GM23338 (cell line): ENCODE results near the gene AGFG2. TPM values are rescaled to one million over a fixed set of nuclear protein-coding genes. Genes with fewer than 3 reads are reported as not detected.

Experiments
- ATAC-seq: fragments of 200-7000 bp; cut with Tn5 transposase; 3 replicates; pipeline ENCODE4 v1.9.1; 2020
- DNase-seq: peaks from one replicate; pipeline ENCODE4 v3.0.0-alpha.2; 2015; ENCODE audit warnings: low spot score
- H2AFZ ChIP-seq: fragments of 200-600 bp; sonication (generic); 2 replicates; pipeline ENCODE4 v1.8.0; 2016; ENCODE audit warnings: antibody characterized with exemption, mild to moderate bottlenecking, moderate library complexity
- H3F3A ChIP-seq: fragments of 200-600 bp; sonication (generic); replicated peaks from 2 replicates; pipeline ENCODE4 v1.8.0; 2017; ENCODE audit warnings: antibody characterized with exemption, mixed run types, low read depth
- H3K27ac ChIP-seq: fragments of 200-600 bp; sonication (generic); 2 replicates; pipeline ENCODE4 v1.6.1; 2016; ENCODE audit warnings: low read depth
- H3K27me3 ChIP-seq: fragments of 200-600 bp; sonication (generic); 2 replicates; pipeline ENCODE4 v1.8.0; 2016; ENCODE audit warnings: mild to moderate bottlenecking, mixed run types, moderate library complexity; ENCODE audit not compliant: insufficient read depth
- H3K36me3 ChIP-seq: fragments of 200-600 bp; sonication (generic); 2 replicates; pipeline ENCODE4 v1.8.0; 2016; ENCODE audit warnings: mild to moderate bottlenecking; ENCODE audit not compliant: insufficient read depth
- H3K4me1 ChIP-seq: fragments of 200-600 bp; sonication (generic); 2 replicates; pipeline ENCODE4 v1.8.0; 2016; ENCODE audit warnings: mild to moderate bottlenecking, moderate library complexity; ENCODE audit not compliant: insufficient read depth
- H3K4me2 ChIP-seq: fragments of 200-600 bp; sonication (generic); 2 replicates; pipeline ENCODE4 v1.7.1; 2017; ENCODE audit warnings: mixed run types
- H3K4me3 ChIP-seq: fragments of 200-600 bp; sonication (generic); 2 replicates; pipeline ENCODE4 v1.6.1; 2016; ENCODE audit warnings: mixed run types
- H3K79me2 ChIP-seq: fragments of 200-600 bp; sonication (generic); replicated peaks from 2 replicates; pipeline ENCODE4 v1.8.0; 2017; ENCODE audit warnings: mild to moderate bottlenecking; ENCODE audit not compliant: insufficient read depth
- H3K9me2 ChIP-seq: fragments of 200-600 bp; sonication (generic); 2 replicates; pipeline ENCODE4 v1.8.0; 2017; ENCODE audit not compliant: insufficient read depth
- H4K20me1 ChIP-seq: fragments of 200-600 bp; sonication (generic); replicated peaks from 2 replicates; pipeline ENCODE4 v1.8.0; 2017; ENCODE audit warnings: mild to moderate bottlenecking; ENCODE audit not compliant: insufficient read depth
- H3K27ac Mint-ChIP-seq: 2 replicates; pipeline ENCODE4 v1.8.0; 2020; ENCODE audit warnings: inconsistent platforms, mild to moderate bottlenecking, moderate library complexity, mixed read lengths
- H3K27me3 Mint-ChIP-seq: 3 replicates; pipeline ENCODE4 v1.8.0; 2022; ENCODE audit warnings: low read depth, mild to moderate bottlenecking, moderate library complexity, mixed read lengths, inconsistent platforms; ENCODE audit not compliant: insufficient read depth, poor library complexity
- H3K36me3 Mint-ChIP-seq: 3 replicates; pipeline ENCODE4 v1.8.0; 2021; ENCODE audit warnings: low read depth, mild to moderate bottlenecking, inconsistent platforms, moderate library complexity, mixed read lengths
- H3K4me1 Mint-ChIP-seq: 3 replicates; pipeline ENCODE4 v1.8.0; 2020; ENCODE audit warnings: mild to moderate bottlenecking, inconsistent platforms, mixed read lengths
- H3K4me3 Mint-ChIP-seq: 3 replicates; pipeline ENCODE4 v1.8.0; 2021; ENCODE audit warnings: moderate library complexity, mild to moderate bottlenecking, inconsistent platforms, mixed read lengths
- H3K9me3 Mint-ChIP-seq: 3 replicates; pipeline ENCODE4 v1.8.0; 2020; ENCODE audit warnings: moderate library complexity, mild to moderate bottlenecking, inconsistent platforms, mixed read lengths
- CREB1 ChIP-seq: fragments of 250-450 bp; sonication (Bioruptor Pico); IDR thresholded peaks from 2 replicates; pipeline ENCODE4 v1.5.0; 2020; ENCODE audit warnings: low read depth, mild to moderate bottlenecking, moderate library complexity
- CTCF ChIP-seq, 2 experiments: fragments of 200-600 bp in 1 of 2; sonication (generic) in 1 of 2; conservative IDR thresholded peaks; 2 replicates each; pipeline versions ENCODE4 v1.5.1 to v1.6.1; 2016 to 2017; ENCODE audit warnings: antibody characterized with exemption in 2 of 2, low read depth in 2 of 2, mild to moderate bottlenecking in 2 of 2, moderate library complexity in 1 of 2
- ETS1 ChIP-seq: IDR thresholded peaks from 2 replicates; pipeline ENCODE4 v1.6.1; 2016; ENCODE audit warnings: antibody characterized with exemption
- EZH2 ChIP-seq: fragments of 200-600 bp; sonication (generic); IDR thresholded peaks from one replicate; pipeline ENCODE4 v1.8.0; 2017; ENCODE audit warnings: antibody characterized with exemption, mild to moderate bottlenecking, low read depth; ENCODE audit not compliant: unreplicated experiment
- EZH2phosphoT487 ChIP-seq: fragments of 200-600 bp; sonication (generic); IDR thresholded peaks from one replicate; pipeline ENCODE4 v1.8.1; 2018; ENCODE audit warnings: antibody characterized with exemption; ENCODE audit not compliant: unreplicated experiment
- JUNB ChIP-seq: IDR thresholded peaks from one replicate; pipeline ENCODE4 v1.6.1; 2016; ENCODE audit warnings: antibody characterized with exemption; ENCODE audit not compliant: unreplicated experiment
- NANOG ChIP-seq: IDR thresholded peaks from 2 replicates; pipeline ENCODE4 v1.6.1; 2016; ENCODE audit warnings: antibody characterized with exemption, borderline replicate concordance
- ZNF114 ChIP-seq: fragments of 250-450 bp; sonication (Bioruptor Pico); IDR thresholded peaks from 2 replicates; pipeline ENCODE4 v1.5.0; 2020; ENCODE audit warnings: mild to moderate bottlenecking, moderate library complexity
- ZNF331 ChIP-seq: fragments of 250-450 bp; sonication (Bioruptor Pico); IDR thresholded peaks from 2 replicates; pipeline ENCODE4 v1.5.0; 2020; ENCODE audit warnings: low read depth, mild to moderate bottlenecking, moderate library complexity
- polyA plus RNA-seq: library from polyadenylated mRNA; unstranded; fragments of >200 nt; fragmentation: Nextera tagmentation; extraction: Ambion mirVana; gene quantifications from 2 replicates; pipeline ENCODE4 v1.2.1, GENCODE V29; 2016
- total RNA-seq: library from RNA; depleted of rRNA; stranded (reverse); fragments of >200 nt; shearing (Covaris generic); gene quantifications from 2 replicates; pipeline ENCODE4 v1.2.3, GENCODE V29; 2014
- TF ChIP-seq, protein P1 (sequence below): IDR thresholded peaks from one replicate; pipeline ENCODE4 v1.6.1; 2018; ENCODE audit warnings: antibody characterized with exemption; ENCODE audit not compliant: unreplicated experiment
- TF ChIP-seq, protein P2 (sequence below): fragments of 250-450 bp; sonication (Bioruptor Pico); IDR thresholded peaks from 2 replicates; pipeline ENCODE4 v1.5.0; 2020; ENCODE audit warnings: mild to moderate bottlenecking, moderate library complexity

The AGFG2 gene
- total and polyA plus RNA-seq, 2 experiments from 2014 or later, result 2.3 to 8.9 TPM

DNA sequence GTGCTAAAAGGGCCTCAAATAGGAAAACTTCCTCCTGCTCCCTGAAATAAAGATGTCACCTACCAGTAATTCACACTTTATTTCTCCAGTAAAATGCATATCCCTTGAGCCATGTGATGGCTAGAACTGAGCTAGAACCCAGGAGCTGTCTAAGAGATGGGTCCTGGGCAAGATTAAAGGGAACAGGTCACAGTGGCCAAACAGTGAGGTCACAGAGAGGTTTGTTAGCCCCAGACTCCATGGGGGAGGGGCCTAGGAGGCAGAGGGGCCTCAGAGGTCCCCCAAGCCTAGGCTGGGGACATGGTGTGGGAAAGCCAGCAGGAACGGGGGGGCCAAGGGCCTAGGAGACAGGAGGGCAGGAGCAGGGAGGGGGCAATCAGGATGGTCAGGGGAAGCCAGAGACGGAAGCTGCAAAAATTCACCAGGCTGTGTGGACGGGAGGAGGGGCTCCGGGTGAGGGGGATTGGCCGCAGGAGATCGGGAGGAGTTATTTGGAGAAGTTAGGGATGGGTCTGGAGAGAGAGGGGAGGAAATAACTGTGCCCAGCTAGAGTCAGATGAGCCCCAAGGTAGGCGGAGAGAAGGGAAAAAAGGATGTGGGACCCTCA lies 50.4 kb downstream of the AGFG2 start (continued):
- TF ChIP-seq ZNF114, result no peak

DNA sequence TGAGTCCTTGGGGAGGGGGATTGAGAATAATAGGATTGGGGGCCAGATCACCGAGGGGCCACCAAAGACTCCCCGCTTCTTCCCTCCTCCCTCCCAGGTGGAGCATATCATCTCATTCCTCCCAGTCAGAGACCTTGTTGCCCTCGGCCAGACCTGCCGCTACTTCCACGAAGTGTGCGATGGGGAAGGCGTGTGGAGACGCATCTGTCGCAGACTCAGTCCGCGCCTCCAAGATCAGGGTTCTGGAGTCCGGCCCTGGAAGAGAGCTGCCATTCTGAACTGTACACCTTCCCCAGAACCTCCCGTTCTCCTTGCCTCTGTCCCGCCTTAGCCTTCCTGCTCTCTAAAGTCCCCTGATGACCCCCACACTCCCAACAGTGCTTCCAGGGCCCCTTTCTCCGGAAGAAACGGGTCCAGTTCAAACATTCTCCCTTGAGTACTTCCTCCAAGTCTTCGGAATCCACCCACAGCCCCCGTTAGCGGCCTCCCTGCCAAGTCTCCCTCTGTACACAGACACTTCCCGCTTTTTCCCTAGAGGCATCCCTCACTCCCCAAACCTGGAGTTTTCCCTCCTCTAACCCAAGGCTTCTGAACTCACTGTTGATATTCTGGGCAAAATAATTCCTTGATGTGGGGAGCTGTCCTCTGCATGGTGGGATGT lies 51.2 kb downstream of the AGFG2 start:
- no peaks in the 10 kb centered on the region; the same call in 1 of the 2 replicates for H4K20me1 ChIP-seq
- no peak overlapping the region for H2AFZ ChIP-seq
- ATAC-seq, result no peak
- H3K36me3 ChIP-seq, result no peaks in the 10 kb centered on the region
- Mint-ChIP-seq H3K4me1 (peaks cover 23% of the 10 kb centered on the region), H3K27ac (no peak overlapping the region), H3K4me3 (peak overlapping the region; percentile 52), H3K27me3 (peaks cover 38% of the 10 kb centered on the region), H3K36me3 (peaks cover 8% of the 10 kb centered on the region; the same call in 2 of the 3 replicates), H3K9me3 (no peaks in the 10 kb centered on the region; the same call in 2 of the 3 replicates)
- peaks cover 22% of the 10 kb centered on the region for H3K4me1 ChIP-seq
- DNase-seq, result no peak
- no peak overlapping the region for H3K27ac ChIP-seq
- H3K79me2 ChIP-seq, result peaks cover 1% of the 10 kb centered on the region; the same call in 1 of the 2 replicates
- H3K27me3 ChIP-seq, result peaks cover 35% of the 10 kb centered on the region
- no peaks in the 10 kb centered on the region for H3K9me2 ChIP-seq
- H3F3A ChIP-seq, result peaks cover 5% of the 10 kb centered on the region
- peak overlapping the region; percentile 84 for H3K4me2 ChIP-seq
- peak overlapping the region; percentile 49 for H3K4me3 ChIP-seq
- no peak for TF ChIP-seq NANOG
- TF ChIP-seq ZNF114, result no peak
- no peak for TF ChIP-seq CREB1 (CRISPR knock-in tag)
- TF ChIP-seq EZH2, result no peak
- TF ChIP-seq CTCF (conservative IDR thresholded peaks at IDR 0.05; ENCODE audit: low read depth in 2 of 2), result no peak
- TF ChIP-seq, protein P1, sequence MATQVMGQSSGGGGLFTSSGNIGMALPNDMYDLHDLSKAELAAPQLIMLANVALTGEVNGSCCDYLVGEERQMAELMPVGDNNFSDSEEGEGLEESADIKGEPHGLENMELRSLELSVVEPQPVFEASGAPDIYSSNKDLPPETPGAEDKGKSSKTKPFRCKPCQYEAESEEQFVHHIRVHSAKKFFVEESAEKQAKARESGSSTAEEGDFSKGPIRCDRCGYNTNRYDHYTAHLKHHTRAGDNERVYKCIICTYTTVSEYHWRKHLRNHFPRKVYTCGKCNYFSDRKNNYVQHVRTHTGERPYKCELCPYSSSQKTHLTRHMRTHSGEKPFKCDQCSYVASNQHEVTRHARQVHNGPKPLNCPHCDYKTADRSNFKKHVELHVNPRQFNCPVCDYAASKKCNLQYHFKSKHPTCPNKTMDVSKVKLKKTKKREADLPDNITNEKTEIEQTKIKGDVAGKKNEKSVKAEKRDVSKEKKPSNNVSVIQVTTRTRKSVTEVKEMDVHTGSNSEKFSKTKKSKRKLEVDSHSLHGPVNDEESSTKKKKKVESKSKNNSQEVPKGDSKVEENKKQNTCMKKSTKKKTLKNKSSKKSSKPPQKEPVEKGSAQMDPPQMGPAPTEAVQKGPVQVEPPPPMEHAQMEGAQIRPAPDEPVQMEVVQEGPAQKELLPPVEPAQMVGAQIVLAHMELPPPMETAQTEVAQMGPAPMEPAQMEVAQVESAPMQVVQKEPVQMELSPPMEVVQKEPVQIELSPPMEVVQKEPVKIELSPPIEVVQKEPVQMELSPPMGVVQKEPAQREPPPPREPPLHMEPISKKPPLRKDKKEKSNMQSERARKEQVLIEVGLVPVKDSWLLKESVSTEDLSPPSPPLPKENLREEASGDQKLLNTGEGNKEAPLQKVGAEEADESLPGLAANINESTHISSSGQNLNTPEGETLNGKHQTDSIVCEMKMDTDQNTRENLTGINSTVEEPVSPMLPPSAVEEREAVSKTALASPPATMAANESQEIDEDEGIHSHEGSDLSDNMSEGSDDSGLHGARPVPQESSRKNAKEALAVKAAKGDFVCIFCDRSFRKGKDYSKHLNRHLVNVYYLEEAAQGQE, result no peak
- TF ChIP-seq JUNB, result no peak
- TF ChIP-seq, protein P2, sequence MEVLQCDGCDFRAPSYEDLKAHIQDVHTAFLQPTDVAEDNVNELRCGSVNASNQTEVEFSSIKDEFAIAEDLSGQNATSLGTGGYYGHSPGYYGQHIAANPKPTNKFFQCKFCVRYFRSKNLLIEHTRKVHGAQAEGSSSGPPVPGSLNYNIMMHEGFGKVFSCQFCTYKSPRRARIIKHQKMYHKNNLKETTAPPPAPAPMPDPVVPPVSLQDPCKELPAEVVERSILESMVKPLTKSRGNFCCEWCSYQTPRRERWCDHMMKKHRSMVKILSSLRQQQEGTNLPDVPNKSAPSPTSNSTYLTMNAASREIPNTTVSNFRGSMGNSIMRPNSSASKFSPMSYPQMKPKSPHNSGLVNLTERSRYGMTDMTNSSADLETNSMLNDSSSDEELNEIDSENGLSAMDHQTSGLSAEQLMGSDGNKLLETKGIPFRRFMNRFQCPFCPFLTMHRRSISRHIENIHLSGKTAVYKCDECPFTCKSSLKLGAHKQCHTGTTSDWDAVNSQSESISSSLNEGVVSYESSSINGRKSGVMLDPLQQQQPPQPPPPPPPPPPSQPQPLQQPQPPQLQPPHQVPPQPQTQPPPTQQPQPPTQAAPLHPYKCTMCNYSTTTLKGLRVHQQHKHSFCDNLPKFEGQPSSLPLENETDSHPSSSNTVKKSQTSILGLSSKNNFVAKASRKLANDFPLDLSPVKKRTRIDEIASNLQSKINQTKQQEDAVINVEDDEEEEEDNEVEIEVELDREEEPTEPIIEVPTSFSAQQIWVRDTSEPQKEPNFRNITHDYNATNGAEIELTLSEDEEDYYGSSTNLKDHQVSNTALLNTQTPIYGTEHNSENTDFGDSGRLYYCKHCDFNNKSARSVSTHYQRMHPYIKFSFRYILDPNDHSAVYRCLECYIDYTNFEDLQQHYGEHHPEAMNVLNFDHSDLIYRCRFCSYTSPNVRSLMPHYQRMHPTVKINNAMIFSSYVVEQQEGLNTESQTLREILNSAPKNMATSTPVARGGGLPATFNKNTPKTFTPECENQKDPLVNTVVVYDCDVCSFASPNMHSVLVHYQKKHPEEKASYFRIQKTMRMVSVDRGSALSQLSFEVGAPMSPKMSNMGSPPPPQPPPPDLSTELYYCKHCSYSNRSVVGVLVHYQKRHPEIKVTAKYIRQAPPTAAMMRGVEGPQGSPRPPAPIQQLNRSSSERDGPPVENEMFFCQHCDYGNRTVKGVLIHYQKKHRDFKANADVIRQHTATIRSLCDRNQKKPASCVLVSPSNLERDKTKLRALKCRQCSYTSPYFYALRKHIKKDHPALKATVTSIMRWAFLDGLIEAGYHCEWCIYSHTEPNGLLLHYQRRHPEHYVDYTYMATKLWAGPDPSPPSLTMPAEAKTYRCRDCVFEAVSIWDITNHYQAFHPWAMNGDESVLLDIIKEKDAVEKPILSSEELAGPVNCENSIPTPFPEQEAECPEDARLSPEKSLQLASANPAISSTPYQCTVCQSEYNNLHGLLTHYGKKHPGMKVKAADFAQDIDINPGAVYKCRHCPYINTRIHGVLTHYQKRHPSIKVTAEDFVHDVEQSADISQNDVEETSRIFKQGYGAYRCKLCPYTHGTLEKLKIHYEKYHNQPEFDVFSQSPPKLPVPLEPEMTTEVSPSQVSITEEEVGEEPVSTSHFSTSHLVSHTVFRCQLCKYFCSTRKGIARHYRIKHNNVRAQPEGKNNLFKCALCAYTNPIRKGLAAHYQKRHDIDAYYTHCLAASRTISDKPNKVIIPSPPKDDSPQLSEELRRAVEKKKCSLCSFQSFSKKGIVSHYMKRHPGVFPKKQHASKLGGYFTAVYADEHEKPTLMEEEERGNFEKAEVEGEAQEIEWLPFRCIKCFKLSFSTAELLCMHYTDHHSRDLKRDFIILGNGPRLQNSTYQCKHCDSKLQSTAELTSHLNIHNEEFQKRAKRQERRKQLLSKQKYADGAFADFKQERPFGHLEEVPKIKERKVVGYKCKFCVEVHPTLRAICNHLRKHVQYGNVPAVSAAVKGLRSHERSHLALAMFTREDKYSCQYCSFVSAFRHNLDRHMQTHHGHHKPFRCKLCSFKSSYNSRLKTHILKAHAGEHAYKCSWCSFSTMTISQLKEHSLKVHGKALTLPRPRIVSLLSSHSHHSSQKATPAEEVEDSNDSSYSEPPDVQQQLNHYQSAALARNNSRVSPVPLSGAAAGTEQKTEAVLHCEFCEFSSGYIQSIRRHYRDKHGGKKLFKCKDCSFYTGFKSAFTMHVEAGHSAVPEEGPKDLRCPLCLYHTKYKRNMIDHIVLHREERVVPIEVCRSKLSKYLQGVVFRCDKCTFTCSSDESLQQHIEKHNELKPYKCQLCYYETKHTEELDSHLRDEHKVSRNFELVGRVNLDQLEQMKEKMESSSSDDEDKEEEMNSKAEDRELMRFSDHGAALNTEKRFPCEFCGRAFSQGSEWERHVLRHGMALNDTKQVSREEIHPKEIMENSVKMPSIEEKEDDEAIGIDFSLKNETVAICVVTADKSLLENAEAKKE (CRISPR knock-in tag), result no peak
- TF ChIP-seq ZNF331 (CRISPR knock-in tag), result no peak
- TF ChIP-seq ETS1, result no peak
- TF ChIP-seq EZH2phosphoT487, result no peak
